ENCODE results near the gene TRA2A.
A peak's percentile ranks its signal among the peaks of the same experiment; 100 is the strongest.

Gene TRA2A

GRCh38 chr7:23462846-23463245, 68.9 kb downstream of the TRA2A start:
- peak; percentile 46 for TF ChIP-seq CTCF (IDR thresholded peaks at IDR 0.05; ENCODE audit: insufficient read depth, low read depth, low read length, missing control alignments)
- peak; percentile 49 for DNase-seq (ENCODE audit: low read depth)
- H3K4me3 ChIP-seq (ENCODE audit: low read length) = no peak overlapping the region

- no peak for TF ChIP-seq CTCF (IDR thresholded peaks at IDR 0.05; ENCODE audit: insufficient read depth, low read depth, low read length, missing control alignments)
- DNase-seq (ENCODE audit: low read depth) = no peak
- H3K4me3 ChIP-seq (ENCODE audit: low read length) = no peak overlapping the region
Observed at GRCh38 chr7:23458044-23458443, 73.7 kb downstream of the TRA2A start.

- DNase-seq (ENCODE audit: low read depth) = no peak
- no peak for TF ChIP-seq CTCF (IDR thresholded peaks at IDR 0.05; ENCODE audit: insufficient read depth, low read depth, low read length, missing control alignments)
Observed at GRCh38 chr7:23456093-23456492, 75.7 kb downstream of the TRA2A start.

GRCh38 chr7:23454881-23455526, 76.8 kb downstream of the TRA2A start:
- no peak for DNase-seq (ENCODE audit: low read depth)
- no peak overlapping the region for H3K4me3 ChIP-seq (ENCODE audit: low read length)
- no peak for TF ChIP-seq CTCF (IDR thresholded peaks at IDR 0.05; ENCODE audit: insufficient read depth, low read depth, low read length, missing control alignments)

More at GRCh38 chr7:23456093-23456492, 75.7 kb downstream of the TRA2A start:
- no peak overlapping the region for H3K4me3 ChIP-seq (ENCODE audit: low read length)
